Activated T-helper 2 cell treated with anti-CD3 and anti-CD28 coated beads, Interferon-gamma antibody, Interleukin-2, Interleukin-4, amounts not matched to agents 10 μg/mL and 5 μg/mL and 100 μg/mL, durations not matched to agents 14 hours and 24 hours and 36 hours (primary cell): ENCODE data around the gene NFU1. TPM values are rescaled to one million over a fixed set of nuclear protein-coding genes. Genes with fewer than 3 reads are reported as not detected.

Experiments used
- DNase-seq: peaks from one replicate; pipeline ENCODE4 v3.0.0; 2021; ENCODE audit warnings: low spot score
- H3K27ac Mint-ChIP-seq: one replicate; pipeline ENCODE4 v1.8.0; 2021; ENCODE audit warnings: mixed read lengths
- H3K27me3 Mint-ChIP-seq: one replicate; pipeline ENCODE4 v1.8.0; 2021; ENCODE audit warnings: low read depth, mixed read lengths
- H3K36me3 Mint-ChIP-seq: one replicate; pipeline ENCODE4 v1.8.0; 2021; ENCODE audit warnings: low read depth, mixed read lengths
- H3K4me1 Mint-ChIP-seq: one replicate; pipeline ENCODE4 v1.8.0; 2021; ENCODE audit warnings: low read depth, mixed read lengths
- H3K4me3 Mint-ChIP-seq: one replicate; pipeline ENCODE4 v1.8.0; 2021; ENCODE audit warnings: low read depth, mild to moderate bottlenecking, moderate library complexity, mixed read lengths
- H3K9me3 Mint-ChIP-seq: one replicate; pipeline ENCODE4 v1.8.0; 2021; ENCODE audit warnings: mixed read lengths
- intact Hi-C: fragments of 100-400 bp; cut with micrococcal nuclease; formaldehyde crosslinking; loops from one replicate; pipeline ENCODE4 v1.15.1; 2023
- total RNA-seq: library from RNA; stranded (reverse); gene quantifications from 2 replicates; pipeline ENCODE4 v1.2.3, GENCODE V29; 2022

Gene NFU1
- total RNA-seq, 1 donor from 2014 or later, result 57.9 TPM

DNA sequence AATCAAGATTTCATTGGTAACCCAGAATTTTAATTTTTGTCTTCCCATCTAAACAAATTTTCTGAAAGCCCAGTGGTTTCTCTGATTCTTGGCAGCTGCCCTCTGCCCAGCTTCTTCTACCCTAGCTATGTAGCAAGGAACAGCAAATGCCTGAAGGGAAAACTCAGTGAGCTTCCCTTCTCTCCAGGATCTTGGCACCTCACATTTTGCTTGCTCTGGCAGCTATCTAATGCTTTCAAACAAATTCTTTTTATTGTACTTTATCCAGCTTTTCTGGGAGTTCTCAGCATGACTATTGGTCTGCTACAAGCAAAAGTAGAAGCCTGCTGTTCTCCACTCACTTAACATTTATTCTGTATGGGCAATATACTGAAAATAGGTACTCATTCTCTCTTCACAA is 31.9 kb downstream of the NFU1 start:
- Mint-ChIP-seq H3K27me3 (no peaks in the 10 kb centered on the region), H3K36me3 (peaks cover 58% of the 10 kb centered on the region), H3K4me3 (no peak overlapping the region), H3K9me3 (peaks cover 8% of the 10 kb centered on the region), H3K4me1 (peaks cover under 1% of the 10 kb centered on the region), H3K27ac (no peak overlapping the region)
- no peak for DNase-seq
- intact Hi-C loops, result no loop called here

DNA sequence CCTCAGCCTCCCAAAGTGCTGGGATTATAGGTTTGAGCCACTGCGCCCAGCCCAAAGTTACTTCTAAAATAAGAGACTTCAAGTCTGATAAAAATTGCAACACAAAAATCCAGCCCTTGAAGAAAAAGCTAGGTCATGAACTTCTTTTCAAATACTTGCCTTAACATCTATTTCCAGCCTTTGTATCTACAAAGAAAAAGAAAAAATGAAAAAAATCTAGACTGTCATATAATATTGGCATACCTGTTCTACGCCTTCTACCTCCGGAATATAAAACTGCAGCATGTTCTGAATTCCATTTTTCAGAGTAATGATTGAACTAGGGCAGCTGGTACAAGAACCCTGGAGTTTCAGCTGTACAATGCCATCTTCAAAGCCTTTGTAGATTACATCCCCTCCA is 37.1 kb downstream of the NFU1 start:
- peaks cover 49% of the 10 kb centered on the region for H3K36me3 Mint-ChIP-seq
- DNase-seq, result no peak
- intact Hi-C loops, result no loop called here
- H3K4me3 Mint-ChIP-seq, result no peak overlapping the region
- no peaks in the 10 kb centered on the region for H3K4me1 Mint-ChIP-seq
- no peaks in the 10 kb centered on the region for H3K27me3 Mint-ChIP-seq
- H3K9me3 Mint-ChIP-seq, result peaks cover 5% of the 10 kb centered on the region
- no peak overlapping the region for H3K27ac Mint-ChIP-seq

DNA sequence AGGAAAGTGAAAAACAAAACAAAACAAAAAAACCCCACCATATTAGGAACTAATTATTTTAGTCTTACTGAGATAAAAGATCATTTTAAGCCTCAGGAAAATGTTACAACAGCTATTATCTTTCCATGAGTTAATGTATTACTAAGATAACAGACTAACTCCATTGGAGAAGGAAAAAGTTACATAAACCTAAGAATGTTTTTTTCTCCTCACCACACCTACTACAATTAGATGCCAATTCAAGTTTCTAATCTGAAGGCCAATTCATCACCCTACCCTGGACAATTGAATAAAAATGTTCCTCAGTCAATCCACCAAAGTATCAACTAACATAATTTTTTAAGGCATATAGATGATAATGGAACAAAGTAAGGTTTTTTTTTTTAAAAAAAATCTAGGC is 40.0 kb downstream of the NFU1 start:
- Mint-ChIP-seq H3K4me1 (peaks cover 4% of the 10 kb centered on the region), H3K4me3 (no peak overlapping the region), H3K36me3 (peaks cover 46% of the 10 kb centered on the region), H3K9me3 (no peaks in the 10 kb centered on the region), H3K27ac (no peak overlapping the region), H3K27me3 (no peaks in the 10 kb centered on the region)
- DNase-seq, result no peak
- intact Hi-C loops, result no loop called here

DNA sequence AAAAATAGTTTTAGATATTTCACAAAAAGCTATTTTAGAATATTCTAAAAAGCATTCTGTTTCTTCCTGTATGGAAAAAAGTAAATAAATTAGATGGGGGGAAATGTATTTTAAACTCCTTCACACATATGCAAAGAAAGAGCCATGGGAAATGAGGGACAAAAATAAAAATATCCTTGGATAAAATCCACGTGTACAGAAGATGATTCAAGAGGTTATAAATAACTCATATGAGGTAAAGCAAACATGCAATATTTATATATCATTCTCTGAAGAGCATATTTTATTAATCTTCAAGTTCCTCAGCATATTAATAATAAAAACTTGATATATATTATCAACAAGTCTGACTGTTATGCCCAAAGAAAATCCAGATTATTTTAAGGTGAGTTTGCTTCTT is 41.4 kb downstream of the NFU1 start:
- intact Hi-C loops, result no loop called here
- H3K4me1 Mint-ChIP-seq, result peaks cover 4% of the 10 kb centered on the region
- no peaks in the 10 kb centered on the region for H3K9me3 Mint-ChIP-seq
- no peak overlapping the region for H3K4me3 Mint-ChIP-seq
- DNase-seq, result no peak
- no peak overlapping the region for H3K27ac Mint-ChIP-seq
- H3K27me3 Mint-ChIP-seq, result no peaks in the 10 kb centered on the region
- peaks cover 43% of the 10 kb centered on the region for H3K36me3 Mint-ChIP-seq

DNA sequence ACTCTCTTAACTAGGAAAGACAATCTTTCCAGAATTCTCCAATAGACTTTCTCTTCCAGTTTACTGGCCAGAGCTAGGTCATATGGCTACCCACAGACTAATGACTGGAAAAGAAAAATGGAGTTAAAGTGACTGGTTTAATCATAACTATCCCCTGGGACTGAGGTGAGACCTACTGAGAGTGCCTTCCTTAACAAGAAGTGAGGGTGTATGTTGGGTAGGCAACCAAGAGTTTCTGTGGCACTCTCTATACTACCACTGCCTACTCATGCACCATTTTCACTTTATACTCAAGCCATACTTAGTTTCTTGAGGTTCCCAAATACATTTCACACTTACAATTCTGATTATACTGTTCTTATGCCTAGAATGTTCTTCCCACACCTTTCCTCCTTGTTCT is 43.3 kb downstream of the NFU1 start:
- no peak for DNase-seq
- Mint-ChIP-seq H3K27ac (no peak overlapping the region), H3K27me3 (no peaks in the 10 kb centered on the region), H3K36me3 (peaks cover 31% of the 10 kb centered on the region), H3K4me1 (peaks cover 8% of the 10 kb centered on the region), H3K9me3 (no peaks in the 10 kb centered on the region), H3K4me3 (no peak overlapping the region)
- intact Hi-C loops, result no loop called here

DNA sequence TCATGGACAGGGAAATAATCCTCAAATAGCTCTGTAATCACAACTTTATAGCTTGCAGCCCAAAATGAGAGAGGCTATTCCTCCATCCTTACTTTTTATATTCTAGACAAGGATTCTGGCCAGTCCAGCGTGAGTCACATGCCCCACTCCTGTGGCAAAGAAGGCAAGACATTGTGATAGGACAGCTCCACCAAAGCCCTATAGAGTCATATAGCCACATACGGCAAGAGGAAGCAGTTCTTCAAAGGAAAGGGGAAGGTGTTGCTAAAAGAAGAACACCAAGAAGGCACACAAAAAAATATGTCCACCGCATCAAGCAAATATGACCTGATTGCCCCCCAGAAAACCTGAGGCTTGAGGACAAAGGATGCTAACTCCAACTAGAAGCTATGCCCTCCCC is 46.8 kb downstream of the NFU1 start:
- no peak overlapping the region for H3K4me3 Mint-ChIP-seq
- intact Hi-C loops, result no loop called here
- DNase-seq, result no peak
- H3K27ac Mint-ChIP-seq, result no peak overlapping the region
- H3K4me1 Mint-ChIP-seq, result peaks cover 26% of the 10 kb centered on the region
- no peaks in the 10 kb centered on the region for H3K27me3 Mint-ChIP-seq
- no peaks in the 10 kb centered on the region for H3K9me3 Mint-ChIP-seq
- H3K36me3 Mint-ChIP-seq, result peaks cover 24% of the 10 kb centered on the region

DNA sequence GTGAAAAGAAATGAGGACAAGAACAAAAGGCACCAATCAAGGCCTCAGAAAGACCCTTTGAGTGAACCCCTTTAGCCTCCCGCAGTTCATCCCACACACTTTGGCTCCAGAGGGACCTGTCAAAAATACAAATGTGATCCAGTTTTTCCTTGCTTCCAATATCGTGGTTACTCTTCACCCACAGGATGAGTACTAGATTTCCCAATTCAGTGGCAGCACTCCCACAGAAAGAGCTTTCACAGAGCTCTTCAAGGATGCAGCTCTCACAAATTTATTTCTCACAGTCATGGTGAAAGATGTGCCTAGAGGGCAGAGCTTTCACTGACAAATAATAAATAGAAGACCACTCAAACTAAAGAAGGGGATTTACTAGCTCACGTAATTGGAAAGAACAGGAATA is 47.2 kb downstream of the NFU1 start:
- no peaks in the 10 kb centered on the region for H3K27me3 Mint-ChIP-seq
- H3K9me3 Mint-ChIP-seq, result no peaks in the 10 kb centered on the region
- DNase-seq, result no peak
- no peak overlapping the region for H3K27ac Mint-ChIP-seq
- H3K4me1 Mint-ChIP-seq, result peaks cover 27% of the 10 kb centered on the region
- peaks cover 23% of the 10 kb centered on the region for H3K36me3 Mint-ChIP-seq
- intact Hi-C loops, result no loop called here
- no peak overlapping the region for H3K4me3 Mint-ChIP-seq

DNA sequence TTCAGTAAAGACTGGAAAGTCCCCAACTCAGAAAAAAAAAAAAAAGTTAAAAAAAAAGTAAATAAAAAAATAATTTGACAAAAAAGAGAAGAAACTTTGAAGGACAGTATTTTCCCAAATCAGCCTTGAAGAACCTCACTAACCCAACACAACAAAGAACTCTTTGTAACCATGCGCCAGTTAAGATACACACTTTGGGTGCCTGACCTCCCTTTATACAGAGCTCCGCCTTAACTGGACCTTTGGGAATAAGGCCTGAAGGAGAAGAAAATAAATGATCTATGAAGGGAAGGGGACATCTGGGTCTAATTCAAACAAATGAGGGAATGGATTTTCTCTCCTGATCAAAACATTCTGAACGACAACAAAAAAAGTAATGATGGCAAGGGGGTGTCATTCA is 48.0 kb downstream of the NFU1 start:
- no peak overlapping the region for H3K27ac Mint-ChIP-seq
- H3K27me3 Mint-ChIP-seq, result no peaks in the 10 kb centered on the region
- intact Hi-C loops, result loop anchor here (5.0 kb wide), 3 partner anchors 118 to 922 kb away; partner anchors contain the start of genes APLF, FBXO48 and TIA1
- H3K4me3 Mint-ChIP-seq, result no peak overlapping the region
- H3K9me3 Mint-ChIP-seq, result no peaks in the 10 kb centered on the region
- peaks cover 26% of the 10 kb centered on the region for H3K4me1 Mint-ChIP-seq
- DNase-seq, result no peak
- peaks cover 18% of the 10 kb centered on the region for H3K36me3 Mint-ChIP-seq

DNA sequence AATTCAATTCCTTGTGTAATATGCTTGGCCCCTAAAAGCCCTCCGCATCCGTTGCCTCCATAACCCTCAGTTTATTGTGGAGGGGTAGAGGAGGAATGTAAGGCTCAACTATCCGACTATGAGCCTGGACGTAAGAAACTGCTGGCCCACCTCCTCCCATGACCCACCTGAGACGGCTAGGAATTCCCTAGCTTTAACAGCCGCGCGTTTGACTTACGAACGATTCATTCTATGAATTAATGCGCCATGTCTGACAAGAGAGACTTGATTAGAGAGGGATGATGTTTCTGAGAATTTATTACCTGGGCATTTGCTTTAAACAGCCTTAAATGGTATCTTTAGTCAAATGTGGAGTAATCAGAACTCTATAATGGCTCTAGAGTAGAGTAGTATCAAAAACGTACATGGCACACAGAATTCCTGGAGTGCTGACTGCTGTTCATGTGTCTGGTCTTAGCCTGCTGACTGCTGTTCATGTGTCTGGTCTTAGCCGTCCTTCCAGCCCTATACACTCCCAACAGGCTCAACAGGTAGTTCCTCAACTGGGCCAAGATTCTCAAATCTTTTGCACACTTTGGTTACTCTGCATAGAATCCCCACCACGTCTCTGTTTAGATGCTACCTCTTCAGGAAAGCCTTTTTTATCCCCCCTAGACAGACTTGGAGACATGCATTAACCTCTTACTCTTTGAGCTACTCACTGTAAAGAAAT is 49.3 kb downstream of the NFU1 start:
- no peaks in the 10 kb centered on the region for H3K27me3 Mint-ChIP-seq
- H3K27ac Mint-ChIP-seq, result peak overlapping the region; percentile 92
- no peak for DNase-seq
- no peaks in the 10 kb centered on the region for H3K9me3 Mint-ChIP-seq
- peaks cover 34% of the 10 kb centered on the region for H3K4me1 Mint-ChIP-seq
- intact Hi-C loops, result loop anchor here (2.0 to 5.0 kb wide), 5 partner anchors 49 to 921 kb away; partner anchors contain the start of genes AAK1, APLF, FBXO48 and NFU1
- peaks cover 18% of the 10 kb centered on the region for H3K36me3 Mint-ChIP-seq
- H3K4me3 Mint-ChIP-seq, result peak overlapping the region; percentile 88

DNA sequence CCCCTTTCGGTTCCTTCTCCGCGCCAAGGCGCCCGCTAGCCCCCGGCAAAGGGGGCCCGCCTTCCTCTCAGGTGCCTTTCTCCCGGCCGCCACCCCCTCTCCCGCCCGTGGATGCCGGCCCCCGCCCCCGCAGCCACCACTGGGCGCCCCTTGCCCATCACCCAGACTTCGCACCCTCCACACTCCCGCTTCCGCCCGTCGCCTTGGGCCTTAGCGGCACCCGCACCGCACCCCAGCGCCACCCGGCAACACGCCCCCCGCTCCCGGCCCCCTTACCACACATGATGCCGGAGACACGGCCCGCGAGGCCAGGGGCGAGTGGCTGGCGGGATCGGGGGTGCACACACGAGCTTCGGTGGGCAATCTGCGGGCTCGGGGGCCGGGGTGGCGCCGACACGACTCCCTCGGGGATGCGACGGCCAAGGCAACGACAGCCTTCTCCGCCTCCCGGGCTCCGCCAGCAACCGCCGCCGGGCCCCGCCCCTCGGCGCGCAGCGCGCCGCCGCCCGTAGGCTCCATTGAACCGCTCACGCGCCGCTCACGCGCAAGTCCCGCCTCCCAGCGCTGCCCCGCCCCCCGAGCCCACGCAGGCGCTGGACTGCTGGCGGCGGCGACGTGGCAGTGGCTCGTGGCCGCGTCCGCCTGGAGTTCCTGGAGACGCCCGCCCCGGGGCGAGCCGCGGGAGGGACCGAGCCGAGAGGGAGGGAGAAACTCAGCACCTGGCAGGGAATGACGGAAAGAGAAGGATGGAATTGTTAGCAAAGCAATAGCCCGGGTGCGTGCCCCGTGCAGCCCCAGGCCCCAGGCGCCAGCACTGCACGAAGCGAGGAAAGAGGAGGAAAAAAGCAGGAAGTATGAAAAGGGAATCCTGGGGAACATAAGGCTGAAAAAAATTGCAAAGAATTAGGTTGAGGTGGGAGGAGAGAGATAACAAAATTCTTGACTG is 50.2 kb downstream of the NFU1 start, which contains the start of gene GFPT1:
Gene GFPT1 (minus strand): TSS at position 439 of the 946 bp plus-strand sequence. CDS start 156 bp downstream, at position 283.
- H3K27me3 Mint-ChIP-seq, result no peaks in the 10 kb centered on the region
- H3K27ac Mint-ChIP-seq, result peak within 1 kb of the TSS; percentile 92
- peak; percentile 92 for DNase-seq
- no peaks in the 10 kb centered on the region for H3K9me3 Mint-ChIP-seq
- peaks cover 41% of the 10 kb centered on the region for H3K4me1 Mint-ChIP-seq
- peaks cover 26% of the 10 kb centered on the region for H3K36me3 Mint-ChIP-seq
- intact Hi-C loops, result loop anchor here (2.0 to 5.0 kb wide), 5 partner anchors 50 to 920 kb away; partner anchors contain the start of genes AAK1, APLF, FBXO48 and NFU1
- H3K4me3 Mint-ChIP-seq, result peak within 1 kb of the TSS; percentile 88

DNA sequence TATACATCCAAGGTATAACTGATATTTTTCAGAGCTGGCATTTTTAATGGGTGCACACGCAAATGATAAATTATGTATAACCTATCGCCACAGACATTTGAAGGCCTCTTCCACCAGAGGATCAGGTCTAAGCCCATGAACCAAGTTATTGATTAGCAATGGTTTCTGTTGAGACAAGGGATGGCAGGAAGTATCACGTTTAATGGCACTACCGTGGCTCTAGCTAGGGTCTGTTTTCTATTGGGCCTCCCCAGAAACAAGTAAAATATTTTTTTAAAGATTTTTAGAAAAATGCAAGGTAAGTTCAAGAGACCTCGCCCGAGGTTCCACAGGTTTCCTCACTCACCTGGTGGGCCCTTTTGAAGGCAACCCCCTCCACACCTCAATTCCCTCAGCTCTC is 50.9 kb downstream of the NFU1 start:
- H3K27me3 Mint-ChIP-seq, result no peaks in the 10 kb centered on the region
- peak overlapping the region; percentile 78 for H3K27ac Mint-ChIP-seq
- H3K9me3 Mint-ChIP-seq, result no peaks in the 10 kb centered on the region
- peaks cover 27% of the 10 kb centered on the region for H3K36me3 Mint-ChIP-seq
- H3K4me3 Mint-ChIP-seq, result peak overlapping the region; percentile 84
- no peak for DNase-seq
- intact Hi-C loops, result loop anchor here (2.0 to 5.0 kb wide), 5 partner anchors 50 to 919 kb away; partner anchors contain the start of genes AAK1, APLF, FBXO48 and NFU1
- peaks cover 45% of the 10 kb centered on the region for H3K4me1 Mint-ChIP-seq

DNA sequence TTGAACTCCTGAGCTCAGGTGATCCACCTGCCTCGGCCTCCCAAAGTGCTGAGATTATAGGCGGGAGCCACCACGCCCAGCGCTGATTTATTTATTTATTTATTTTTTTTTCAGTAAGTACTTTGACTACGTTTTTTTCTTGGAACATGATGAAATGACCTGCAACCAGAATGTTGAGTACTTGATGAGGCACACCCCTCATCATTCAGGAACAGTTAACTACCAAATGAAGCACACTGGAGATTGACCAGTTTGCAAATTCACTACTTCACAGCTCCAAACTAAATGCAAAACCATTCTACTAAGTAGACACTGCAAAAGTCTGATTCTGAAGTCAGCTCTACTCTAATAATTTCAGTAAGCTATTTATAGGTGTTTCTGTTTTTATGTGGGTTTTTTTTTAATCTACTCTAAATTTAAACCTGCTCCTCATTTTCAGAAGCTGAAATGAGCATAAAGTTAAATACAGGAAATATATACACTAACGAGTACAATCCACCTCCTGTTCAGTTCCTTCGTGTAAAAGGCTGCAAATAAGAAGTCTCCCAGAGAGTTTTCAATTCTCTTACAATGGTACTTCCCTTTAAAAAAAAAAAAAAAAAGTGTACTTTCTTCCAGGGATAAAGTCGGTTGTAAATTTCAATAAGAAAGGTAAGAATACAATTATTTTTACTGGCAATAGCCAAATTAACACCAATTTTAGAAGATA is 51.6 kb downstream of the NFU1 start:
- no peak for DNase-seq
- Mint-ChIP-seq H3K36me3 (peaks cover 29% of the 10 kb centered on the region), H3K4me1 (peaks cover 49% of the 10 kb centered on the region), H3K27ac (peak overlapping the region; percentile 18), H3K9me3 (no peaks in the 10 kb centered on the region), H3K27me3 (no peaks in the 10 kb centered on the region), H3K4me3 (peak overlapping the region; percentile 84)
- intact Hi-C loops, result loop anchor here (2.0 to 5.0 kb wide), 5 partner anchors 51 to 918 kb away; partner anchors contain the start of genes AAK1, APLF, FBXO48 and NFU1
